ENCODE data around the gene FBF1. TPM values are rescaled to one million over a fixed set of nuclear protein-coding genes. Genes with fewer than 3 reads are reported as not detected.
A peak's percentile ranks its signal among the peaks of the same experiment; 100 is the strongest.

The FBF1 gene
- total RNA-seq, 1 donor from 2014 or later, result 2.8 TPM

DNA sequence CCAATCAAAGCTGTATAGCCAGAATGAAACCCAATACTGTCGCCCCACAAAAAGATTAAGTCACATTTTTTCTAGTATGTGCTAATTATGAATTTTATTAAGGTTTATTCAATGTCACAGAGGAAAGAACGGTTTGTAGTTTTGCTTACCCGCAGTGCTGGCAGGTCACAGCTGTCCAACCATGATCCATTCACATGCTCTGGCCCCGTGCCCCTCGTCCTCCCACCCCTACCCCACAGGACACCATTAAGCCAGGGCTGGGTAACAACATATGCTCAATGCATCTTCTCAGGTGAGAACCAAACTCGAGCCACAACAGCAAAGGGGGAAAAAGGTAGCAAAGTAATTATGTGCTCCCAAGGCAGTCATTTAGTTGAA is 589 bp upstream of the FBF1 start:
- intact Hi-C loops (cut with micrococcal nuclease), result no loop called here
- Histone ChIP-seq H3K9me3 (replicated peaks) (no peaks in the 10 kb centered on the region), H3K4me3 (peak overlapping the region; percentile 80), H3K4me1 (peaks cover 15% of the 10 kb centered on the region), H3K27ac (replicated peaks) (no peak overlapping the region), H3K27me3 (ENCODE audit: low read depth) (no peaks in the 10 kb centered on the region), H3K36me3 (peaks cover 30% of the 10 kb centered on the region)
- TF ChIP-seq, protein P1, sequence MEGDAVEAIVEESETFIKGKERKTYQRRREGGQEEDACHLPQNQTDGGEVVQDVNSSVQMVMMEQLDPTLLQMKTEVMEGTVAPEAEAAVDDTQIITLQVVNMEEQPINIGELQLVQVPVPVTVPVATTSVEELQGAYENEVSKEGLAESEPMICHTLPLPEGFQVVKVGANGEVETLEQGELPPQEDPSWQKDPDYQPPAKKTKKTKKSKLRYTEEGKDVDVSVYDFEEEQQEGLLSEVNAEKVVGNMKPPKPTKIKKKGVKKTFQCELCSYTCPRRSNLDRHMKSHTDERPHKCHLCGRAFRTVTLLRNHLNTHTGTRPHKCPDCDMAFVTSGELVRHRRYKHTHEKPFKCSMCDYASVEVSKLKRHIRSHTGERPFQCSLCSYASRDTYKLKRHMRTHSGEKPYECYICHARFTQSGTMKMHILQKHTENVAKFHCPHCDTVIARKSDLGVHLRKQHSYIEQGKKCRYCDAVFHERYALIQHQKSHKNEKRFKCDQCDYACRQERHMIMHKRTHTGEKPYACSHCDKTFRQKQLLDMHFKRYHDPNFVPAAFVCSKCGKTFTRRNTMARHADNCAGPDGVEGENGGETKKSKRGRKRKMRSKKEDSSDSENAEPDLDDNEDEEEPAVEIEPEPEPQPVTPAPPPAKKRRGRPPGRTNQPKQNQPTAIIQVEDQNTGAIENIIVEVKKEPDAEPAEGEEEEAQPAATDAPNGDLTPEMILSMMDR (IDR thresholded peaks at IDR 0.05; ENCODE audit: borderline replicate concordance), result no peak
- DNase-seq, result no peak

DNA sequence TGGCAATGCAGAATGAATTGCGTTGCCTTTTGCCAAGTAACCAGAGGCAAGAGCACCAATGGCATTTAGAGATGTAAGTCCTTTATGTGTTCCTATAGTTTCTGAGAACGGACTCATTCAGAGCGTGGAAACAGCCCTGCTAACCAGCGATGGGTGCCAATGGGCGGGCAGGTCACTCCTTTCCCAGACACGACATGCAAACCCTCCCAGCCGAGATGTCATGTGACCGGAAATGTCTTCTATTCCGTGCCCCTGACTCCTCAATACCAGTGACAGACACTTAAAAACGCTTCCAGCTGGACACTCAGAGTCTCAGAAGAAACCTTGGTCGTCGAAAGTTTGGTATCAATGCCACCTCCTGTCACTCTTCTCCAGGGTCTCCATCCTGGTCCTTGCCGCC is 3.2 kb downstream of the FBF1 start:
- TF ChIP-seq, protein P1 (IDR thresholded peaks at IDR 0.05; ENCODE audit: borderline replicate concordance), result no peak
- H3K9me3 ChIP-seq (replicated peaks), result no peaks in the 10 kb centered on the region
- H3K4me3 ChIP-seq, result no peak overlapping the region
- DNase-seq, result no peak
- no peaks in the 10 kb centered on the region for H3K27me3 ChIP-seq (ENCODE audit: low read depth)
- H3K4me1 ChIP-seq, result peaks cover 15% of the 10 kb centered on the region
- H3K27ac ChIP-seq (replicated peaks), result no peak overlapping the region
- peaks cover 2% of the 10 kb centered on the region for H3K36me3 ChIP-seq
- intact Hi-C loops (cut with micrococcal nuclease), result no loop called here

- Histone ChIP-seq H3K9me3 (replicated peaks) (no peaks in the 10 kb centered on the region), H3K4me1 (no peaks in the 10 kb centered on the region), H3K27ac (replicated peaks) (no peak overlapping the region), H3K27me3 (ENCODE audit: low read depth) (no peaks in the 10 kb centered on the region), H3K36me3 (no peaks in the 10 kb centered on the region), H3K4me3 (no peak overlapping the region)
- TF ChIP-seq, protein P1 (IDR thresholded peaks at IDR 0.05; ENCODE audit: borderline replicate concordance), result no peak
- intact Hi-C loops (cut with micrococcal nuclease), result no loop called here
- DNase-seq, result no peak
Observed at GRCh38 chr17:75933808-75934207, 7.0 kb downstream of the FBF1 start.

DNA sequence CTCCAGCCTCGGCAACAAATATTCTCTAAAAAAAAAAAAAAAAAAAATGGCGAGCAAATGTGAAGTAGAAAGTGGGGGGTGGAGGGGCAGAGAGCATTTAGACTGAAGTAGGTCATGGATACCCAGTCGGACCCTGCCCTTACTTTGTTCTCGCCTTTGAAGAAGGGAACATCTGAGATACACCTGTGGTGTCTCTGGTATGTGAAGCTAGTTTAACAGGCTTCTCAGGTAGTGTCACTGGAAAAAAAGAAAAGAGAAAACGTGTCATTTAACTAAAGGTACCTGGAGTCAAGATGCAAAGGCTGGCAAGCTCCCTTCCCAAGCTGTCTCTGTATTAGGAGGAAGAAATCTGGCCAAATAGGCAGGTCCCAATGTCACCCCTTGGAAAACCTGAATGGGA is 8.0 kb downstream of the FBF1 start:
- no peaks in the 10 kb centered on the region for H3K4me1 ChIP-seq
- TF ChIP-seq, protein P1 (IDR thresholded peaks at IDR 0.05; ENCODE audit: borderline replicate concordance), result no peak
- no peaks in the 10 kb centered on the region for H3K36me3 ChIP-seq
- H3K9me3 ChIP-seq (replicated peaks), result no peaks in the 10 kb centered on the region
- DNase-seq, result no peak
- H3K4me3 ChIP-seq, result no peak overlapping the region
- H3K27ac ChIP-seq (replicated peaks), result no peak overlapping the region
- H3K27me3 ChIP-seq (ENCODE audit: low read depth), result no peaks in the 10 kb centered on the region
- intact Hi-C loops (cut with micrococcal nuclease), result no loop called here

GRCh38 chr17:75931062-75931461 is 9.8 kb downstream of the FBF1 start:
- DNase-seq, result no peak
- TF ChIP-seq, protein P1 (IDR thresholded peaks at IDR 0.05; ENCODE audit: borderline replicate concordance), result no peak
- Histone ChIP-seq H3K4me3 (no peak overlapping the region), H3K27ac (replicated peaks) (no peak overlapping the region), H3K4me1 (peaks cover 4% of the 10 kb centered on the region), H3K36me3 (peaks cover 5% of the 10 kb centered on the region), H3K27me3 (ENCODE audit: low read depth) (no peaks in the 10 kb centered on the region), H3K9me3 (replicated peaks) (no peaks in the 10 kb centered on the region)
- intact Hi-C loops (cut with micrococcal nuclease), result no loop called here
